Mesothelial cell of epicardium (in vitro differentiated cells): ENCODE results near the gene DOCK8. TPM values are rescaled to one million over a fixed set of nuclear protein-coding genes. Genes with fewer than 3 reads are reported as not detected.

Source experiments
- DNase-seq, 2 experiments: peaks; one replicate each; pipeline ENCODE4 v3.0.0; 2021; ENCODE audit warnings: low spot score in 2 of 2; ENCODE audit not compliant: unreplicated experiment in 2 of 2
- H3K27ac Mint-ChIP-seq: 2 replicates; pipeline ENCODE4 v1.8.0; 2021; ENCODE audit warnings: mixed read lengths
- H3K27me3 Mint-ChIP-seq: 2 replicates; pipeline ENCODE4 v1.8.0; 2021; ENCODE audit warnings: low read depth, mixed read lengths
- H3K36me3 Mint-ChIP-seq: 2 replicates; pipeline ENCODE4 v1.8.0; 2021; ENCODE audit warnings: mixed read lengths
- H3K4me1 Mint-ChIP-seq: 2 replicates; pipeline ENCODE4 v1.8.0; 2021; ENCODE audit warnings: mixed read lengths
- H3K4me3 Mint-ChIP-seq: 2 replicates; pipeline ENCODE4 v1.8.0; 2021; ENCODE audit warnings: mild to moderate bottlenecking, moderate library complexity, mixed read lengths
- H3K9me3 Mint-ChIP-seq: 2 replicates; pipeline ENCODE4 v1.8.0; 2021; ENCODE audit warnings: mixed read lengths
- CTCF ChIP-seq: fragments of 200-600 bp; sonication (generic); IDR thresholded peaks from one replicate; pipeline ENCODE4 v1.5.0; 2021; ENCODE audit warnings: antibody characterized with exemption; ENCODE audit not compliant: unreplicated experiment
- total RNA-seq: library from RNA; stranded (reverse); gene quantifications from 3 replicates; pipeline ENCODE4 v1.2.1, GENCODE V29; 2021

The DOCK8 gene
- total RNA-seq, 1 donor from 2014 or later = 8.9 TPM

GRCh38 chr9:453832-454231 lies 239.2 kb downstream of the DOCK8 start:
- DNase-seq = no peak
- no peak overlapping the region for H3K4me3 Mint-ChIP-seq
- peaks cover 8% of the 10 kb centered on the region for H3K36me3 Mint-ChIP-seq
- no peak overlapping the region for H3K27ac Mint-ChIP-seq
- TF ChIP-seq CTCF = no peak
- H3K4me1 Mint-ChIP-seq = peaks cover under 1% of the 10 kb centered on the region
- no peaks in the 10 kb centered on the region for H3K27me3 Mint-ChIP-seq
- H3K9me3 Mint-ChIP-seq = no peaks in the 10 kb centered on the region

- Mint-ChIP-seq H3K27ac (no peak overlapping the region), H3K36me3 (peaks cover 3% of the 10 kb centered on the region), H3K4me3 (no peak overlapping the region), H3K9me3 (no peaks in the 10 kb centered on the region), H3K4me1 (peaks cover 4% of the 10 kb centered on the region), H3K27me3 (no peaks in the 10 kb centered on the region)
- TF ChIP-seq CTCF = no peak
- no peak for DNase-seq
These were observed 241.7 kb downstream of the DOCK8 start for GRCh38 chr9:456365-456764.

- DNase-seq = no peak
- H3K36me3 Mint-ChIP-seq = no peaks in the 10 kb centered on the region
- H3K27me3 Mint-ChIP-seq = no peaks in the 10 kb centered on the region
- TF ChIP-seq CTCF = no peak
- H3K27ac Mint-ChIP-seq = no peak overlapping the region
- H3K4me1 Mint-ChIP-seq = peaks cover 4% of the 10 kb centered on the region
- H3K4me3 Mint-ChIP-seq = no peak overlapping the region
- no peaks in the 10 kb centered on the region for H3K9me3 Mint-ChIP-seq
These were observed 243.9 kb downstream of the DOCK8 start for GRCh38 chr9:458590-458989.

GRCh38 chr9:459491-460444 lies 245.1 kb downstream of the DOCK8 start:
- no peaks in the 10 kb centered on the region for H3K9me3 Mint-ChIP-seq
- no peaks in the 10 kb centered on the region for H3K27me3 Mint-ChIP-seq
- no peak for TF ChIP-seq CTCF
- peaks cover 4% of the 10 kb centered on the region for H3K4me1 Mint-ChIP-seq
- H3K4me3 Mint-ChIP-seq = no peak overlapping the region
- H3K27ac Mint-ChIP-seq = no peak overlapping the region
- peaks cover 5% of the 10 kb centered on the region for H3K36me3 Mint-ChIP-seq
- no peak for DNase-seq

- no peak for DNase-seq
- TF ChIP-seq CTCF = no peak
- no peaks in the 10 kb centered on the region for H3K9me3 Mint-ChIP-seq
- no peaks in the 10 kb centered on the region for H3K27me3 Mint-ChIP-seq
- no peak overlapping the region for H3K27ac Mint-ChIP-seq
- H3K36me3 Mint-ChIP-seq = peaks cover 5% of the 10 kb centered on the region
- no peak overlapping the region for H3K4me3 Mint-ChIP-seq
- H3K4me1 Mint-ChIP-seq = peaks cover 4% of the 10 kb centered on the region
These were observed 247.5 kb downstream of the DOCK8 start for GRCh38 chr9:462121-462520.
